OCI-LY7 (cell line): ENCODE data around the gene TRAPPC13.

Experiments used
- EZH2phosphoT487 ChIP-seq: fragments of 200-600 bp; sonication (generic); IDR thresholded peaks from 2 replicates; pipeline ENCODE4 v1.6.1; 2018; ENCODE audit warnings: low read depth, borderline replicate concordance, mild to moderate bottlenecking, mixed run types, antibody characterized with exemption, low read length, moderate library complexity, mixed read lengths
- TF ChIP-seq, protein P1 (sequence below): fragments of 200-600 bp; sonication (generic); conservative IDR thresholded peaks from 2 replicates; pipeline ENCODE4 v1.5.1; 2014; ENCODE audit warnings: mild to moderate bottlenecking, antibody characterized with exemption, low read length, moderate library complexity, mixed read lengths

- TF ChIP-seq, protein P1, sequence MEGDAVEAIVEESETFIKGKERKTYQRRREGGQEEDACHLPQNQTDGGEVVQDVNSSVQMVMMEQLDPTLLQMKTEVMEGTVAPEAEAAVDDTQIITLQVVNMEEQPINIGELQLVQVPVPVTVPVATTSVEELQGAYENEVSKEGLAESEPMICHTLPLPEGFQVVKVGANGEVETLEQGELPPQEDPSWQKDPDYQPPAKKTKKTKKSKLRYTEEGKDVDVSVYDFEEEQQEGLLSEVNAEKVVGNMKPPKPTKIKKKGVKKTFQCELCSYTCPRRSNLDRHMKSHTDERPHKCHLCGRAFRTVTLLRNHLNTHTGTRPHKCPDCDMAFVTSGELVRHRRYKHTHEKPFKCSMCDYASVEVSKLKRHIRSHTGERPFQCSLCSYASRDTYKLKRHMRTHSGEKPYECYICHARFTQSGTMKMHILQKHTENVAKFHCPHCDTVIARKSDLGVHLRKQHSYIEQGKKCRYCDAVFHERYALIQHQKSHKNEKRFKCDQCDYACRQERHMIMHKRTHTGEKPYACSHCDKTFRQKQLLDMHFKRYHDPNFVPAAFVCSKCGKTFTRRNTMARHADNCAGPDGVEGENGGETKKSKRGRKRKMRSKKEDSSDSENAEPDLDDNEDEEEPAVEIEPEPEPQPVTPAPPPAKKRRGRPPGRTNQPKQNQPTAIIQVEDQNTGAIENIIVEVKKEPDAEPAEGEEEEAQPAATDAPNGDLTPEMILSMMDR: no peak
- TF ChIP-seq EZH2phosphoT487: no peak
Measured at GRCh38 chr5:65704621-65705239, 79.9 kb downstream of the TRAPPC13 start.
